Nephron (organoid): Measurements from ENCODE around the gene RAB31.
A peak's percentile ranks its signal among the peaks of the same experiment; 100 is the strongest.

Source experiments
- H3K27ac Mint-ChIP-seq, 3 experiments: 2 replicates each; pipeline ENCODE4 v1.8.0; 2020; ENCODE audit warnings: mixed read lengths in 3 of 3, mild to moderate bottlenecking in 2 of 3, moderate library complexity in 1 of 3
- H3K27me3 Mint-ChIP-seq: 2 replicates; pipeline ENCODE4 v1.8.0; 2021; ENCODE audit warnings: low read depth, mild to moderate bottlenecking, moderate library complexity, mixed read lengths
- H3K36me3 Mint-ChIP-seq: 2 replicates; pipeline ENCODE4 v1.8.0; 2020; ENCODE audit warnings: low read depth, mixed read lengths
- H3K4me1 Mint-ChIP-seq: 2 replicates; pipeline ENCODE4 v1.8.0; 2020; ENCODE audit warnings: mixed read lengths
- H3K4me3 Mint-ChIP-seq, 3 experiments: 2 replicates each; pipeline ENCODE4 v1.8.0; 2020; ENCODE audit warnings: mild to moderate bottlenecking in 3 of 3, mixed read lengths in 3 of 3, moderate library complexity in 2 of 3
- H3K9me3 Mint-ChIP-seq: 2 replicates; pipeline ENCODE4 v1.8.0; 2020; ENCODE audit warnings: mixed read lengths
- TF ChIP-seq, protein P1 (sequence below), 3 experiments: fragments of 200-600 bp; sonication (generic); IDR thresholded peaks; one replicate each; pipeline ENCODE4 v1.5.0; 2021; ENCODE audit warnings: antibody characterized with exemption in 3 of 3; ENCODE audit not compliant: unreplicated experiment in 3 of 3

Gene RAB31

DNA sequence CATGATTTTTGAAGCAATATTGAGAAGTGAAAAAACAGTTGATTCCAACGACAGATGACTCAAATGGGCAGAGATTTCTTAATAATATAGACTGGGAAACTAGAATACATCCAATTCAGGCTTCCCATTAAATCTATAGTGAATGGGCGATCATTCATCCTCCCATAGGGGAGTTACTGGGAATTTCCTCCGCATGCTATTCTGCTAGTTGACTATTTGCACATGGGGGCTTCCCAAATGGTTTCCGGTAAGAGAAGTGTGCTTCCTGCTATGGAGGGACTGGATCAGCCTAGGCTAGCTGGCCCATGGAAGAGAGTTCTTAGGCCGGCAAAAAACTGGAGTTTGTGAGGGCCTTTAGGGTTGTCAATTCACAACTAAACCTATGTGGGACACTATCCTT is 203.1 kb downstream of the RAB31 start:
- peak overlapping the region in 2 of 3 experiments; percentile 8 to 29 for H3K4me3 Mint-ChIP-seq
- H3K9me3 Mint-ChIP-seq: no peaks in the 10 kb centered on the region
- H3K27me3 Mint-ChIP-seq: peaks cover 10% of the 10 kb centered on the region
- no peaks in the 10 kb centered on the region for H3K36me3 Mint-ChIP-seq
- TF ChIP-seq, protein P1, sequence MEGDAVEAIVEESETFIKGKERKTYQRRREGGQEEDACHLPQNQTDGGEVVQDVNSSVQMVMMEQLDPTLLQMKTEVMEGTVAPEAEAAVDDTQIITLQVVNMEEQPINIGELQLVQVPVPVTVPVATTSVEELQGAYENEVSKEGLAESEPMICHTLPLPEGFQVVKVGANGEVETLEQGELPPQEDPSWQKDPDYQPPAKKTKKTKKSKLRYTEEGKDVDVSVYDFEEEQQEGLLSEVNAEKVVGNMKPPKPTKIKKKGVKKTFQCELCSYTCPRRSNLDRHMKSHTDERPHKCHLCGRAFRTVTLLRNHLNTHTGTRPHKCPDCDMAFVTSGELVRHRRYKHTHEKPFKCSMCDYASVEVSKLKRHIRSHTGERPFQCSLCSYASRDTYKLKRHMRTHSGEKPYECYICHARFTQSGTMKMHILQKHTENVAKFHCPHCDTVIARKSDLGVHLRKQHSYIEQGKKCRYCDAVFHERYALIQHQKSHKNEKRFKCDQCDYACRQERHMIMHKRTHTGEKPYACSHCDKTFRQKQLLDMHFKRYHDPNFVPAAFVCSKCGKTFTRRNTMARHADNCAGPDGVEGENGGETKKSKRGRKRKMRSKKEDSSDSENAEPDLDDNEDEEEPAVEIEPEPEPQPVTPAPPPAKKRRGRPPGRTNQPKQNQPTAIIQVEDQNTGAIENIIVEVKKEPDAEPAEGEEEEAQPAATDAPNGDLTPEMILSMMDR (IDR thresholded peaks at IDR 0.05; ENCODE audit: unreplicated experiment in 3 of 3): no peak
- H3K4me1 Mint-ChIP-seq: peaks cover 19% of the 10 kb centered on the region
- H3K27ac Mint-ChIP-seq: no peak overlapping the region
